ENCODE data around the gene CKB.
"Not testable (repeated sequence)": the region's sequence is repeated elsewhere in the genome, so short reads cannot be mapped to it uniquely, and the experiment has no call there.

DNA sequence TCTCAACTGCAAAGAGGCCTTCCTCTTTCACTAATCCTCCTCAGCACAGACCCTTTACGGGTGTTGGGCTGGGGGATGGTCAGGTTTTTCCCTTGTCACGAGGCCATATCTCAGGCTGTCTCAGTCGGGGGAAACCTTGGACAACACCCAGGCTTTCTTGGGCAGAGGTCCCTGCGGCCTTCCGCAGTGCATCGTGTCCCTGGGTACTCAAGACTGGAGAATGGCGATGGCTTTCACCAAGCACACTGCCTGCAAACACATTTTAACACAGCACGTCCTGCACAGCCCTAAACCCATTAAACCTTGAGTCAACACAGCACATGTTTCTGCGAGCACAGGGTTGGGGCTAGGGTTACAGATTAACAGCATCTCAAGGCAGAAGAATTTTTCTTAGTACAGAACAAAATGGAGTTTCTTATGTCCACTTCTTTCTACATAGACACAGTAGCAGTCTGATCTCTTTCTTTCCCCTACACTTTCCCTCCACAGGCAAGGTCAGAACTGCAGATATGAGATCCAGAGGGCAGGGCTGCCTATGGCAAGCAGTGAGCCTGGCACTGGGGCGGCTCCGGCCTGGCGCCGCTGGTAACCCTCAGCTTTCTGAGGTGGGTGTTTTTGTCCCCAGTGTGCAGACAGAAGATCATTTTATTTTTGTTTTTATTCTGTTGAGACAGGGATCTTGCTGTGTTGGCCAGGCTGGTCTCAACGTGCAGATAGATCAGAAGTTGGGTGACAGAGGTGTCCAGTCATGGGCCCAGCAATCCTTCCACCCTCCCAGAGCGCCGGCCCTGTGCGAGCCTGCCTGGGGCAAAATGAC lies 3.0 kb upstream of the CKB start:
- not testable (repeated sequence) for TF ChIP-seq POLR2A (IDR thresholded peaks at IDR 0.05)
- TF ChIP-seq, protein P1, sequence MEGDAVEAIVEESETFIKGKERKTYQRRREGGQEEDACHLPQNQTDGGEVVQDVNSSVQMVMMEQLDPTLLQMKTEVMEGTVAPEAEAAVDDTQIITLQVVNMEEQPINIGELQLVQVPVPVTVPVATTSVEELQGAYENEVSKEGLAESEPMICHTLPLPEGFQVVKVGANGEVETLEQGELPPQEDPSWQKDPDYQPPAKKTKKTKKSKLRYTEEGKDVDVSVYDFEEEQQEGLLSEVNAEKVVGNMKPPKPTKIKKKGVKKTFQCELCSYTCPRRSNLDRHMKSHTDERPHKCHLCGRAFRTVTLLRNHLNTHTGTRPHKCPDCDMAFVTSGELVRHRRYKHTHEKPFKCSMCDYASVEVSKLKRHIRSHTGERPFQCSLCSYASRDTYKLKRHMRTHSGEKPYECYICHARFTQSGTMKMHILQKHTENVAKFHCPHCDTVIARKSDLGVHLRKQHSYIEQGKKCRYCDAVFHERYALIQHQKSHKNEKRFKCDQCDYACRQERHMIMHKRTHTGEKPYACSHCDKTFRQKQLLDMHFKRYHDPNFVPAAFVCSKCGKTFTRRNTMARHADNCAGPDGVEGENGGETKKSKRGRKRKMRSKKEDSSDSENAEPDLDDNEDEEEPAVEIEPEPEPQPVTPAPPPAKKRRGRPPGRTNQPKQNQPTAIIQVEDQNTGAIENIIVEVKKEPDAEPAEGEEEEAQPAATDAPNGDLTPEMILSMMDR (IDR thresholded peaks at IDR 0.05), result not testable (repeated sequence)
